ENCODE results near the gene TMEM33.

DNA sequence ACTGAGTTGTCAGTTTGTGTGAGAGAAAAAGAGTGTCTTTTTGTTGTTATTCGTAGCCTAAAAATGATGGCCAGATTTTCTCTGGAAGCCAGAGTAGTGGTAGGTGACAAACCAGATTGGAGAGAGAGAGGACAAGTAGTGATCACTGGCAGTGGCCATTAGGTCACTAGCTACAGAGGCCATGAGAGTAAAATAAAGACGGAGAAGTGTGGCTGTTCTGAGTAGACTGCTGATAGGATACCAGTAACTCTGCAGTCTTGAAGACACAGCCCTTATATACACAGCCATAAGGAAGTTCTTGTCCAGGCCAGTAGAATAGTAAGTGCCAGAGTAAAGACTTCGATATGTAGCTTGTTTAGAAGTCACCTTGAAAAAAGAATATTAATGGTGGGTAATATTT is 62.8 kb downstream of the TMEM33 start:
- TF ChIP-seq CTCF (IDR thresholded peaks at IDR 0.05) (no peak), POLR2A (IDR thresholded peaks at IDR 0.05) (no peak)

Measured in Peyer's patch (tissue), 4 donors.